K562 (cell line): ENCODE results near the gene TMEM123. TPM values are rescaled to one million over a fixed set of nuclear protein-coding genes. Genes with fewer than 3 reads are reported as not detected.

Experiments used
- FOSL1 ChIP-seq: fragments of 200-800 bp; sonication (Bioruptor generic); conservative IDR thresholded peaks from 2 replicates; pipeline ENCODE4 v1.6.1; 2016; ENCODE audit warnings: missing genetic modification characterization, missing compliant biosample characterization
- GATAD2A ChIP-seq: fragments of 450-650 bp; IDR thresholded peaks from 2 replicates; pipeline ENCODE4 v1.6.1; 2017
- HBP1 ChIP-seq: fragments of 450-650 bp; formaldehyde crosslinking; IDR thresholded peaks from 2 replicates; pipeline ENCODE4 v1.4.0; 2022; ENCODE audit warnings: missing genetic modification characterization
- HES1 ChIP-seq: fragments of 450-650 bp; IDR thresholded peaks from 2 replicates; pipeline ENCODE4 v1.6.1; 2016; ENCODE audit warnings: low read depth, mild to moderate bottlenecking, moderate library complexity
- KDM2B ChIP-seq: fragments of 250-450 bp; sonication (Bioruptor Pico); IDR thresholded peaks from 2 replicates; pipeline ENCODE4 v1.8.0; 2021; ENCODE audit warnings: mild to moderate bottlenecking, moderate library complexity
- KLF1 ChIP-seq: fragments of 450-650 bp; IDR thresholded peaks from 2 replicates; pipeline ENCODE4 v1.6.1; 2016; ENCODE audit warnings: missing genetic modification characterization, missing compliant biosample characterization
- MCM7 ChIP-seq, 2 experiments: fragments of 450-650 bp; IDR thresholded peaks; 2 replicates each; pipeline ENCODE4 v1.6.1; 2016 to 2018
- MTA3 ChIP-seq: fragments of 450-650 bp; formaldehyde crosslinking; IDR thresholded peaks from 2 replicates; pipeline ENCODE4 v1.6.1; 2017; ENCODE audit warnings: mild to moderate bottlenecking, borderline replicate concordance
- MXD1 ChIP-seq: fragments of 250-450 bp; sonication (Bioruptor Pico); IDR thresholded peaks from 2 replicates; pipeline ENCODE4 v1.8.0; 2021; ENCODE audit warnings: borderline replicate concordance, mild to moderate bottlenecking, moderate library complexity; ENCODE audit not compliant: poor library complexity, severe bottlenecking
- NFE2L1 ChIP-seq: fragments of 450-650 bp; IDR thresholded peaks from 2 replicates; pipeline ENCODE4 v1.6.1; 2016; ENCODE audit warnings: missing genetic modification characterization, low read depth, mild to moderate bottlenecking, missing compliant biosample characterization, moderate library complexity, borderline replicate concordance
- RBM34 ChIP-seq: fragments of 200-400 bp; formaldehyde crosslinking; IDR thresholded peaks from 2 replicates; pipeline ENCODE4 v1.6.1; 2018; ENCODE audit warnings: low read length, borderline replicate concordance; ENCODE audit not compliant: insufficient read depth
- TEAD2 ChIP-seq: fragments of 450-650 bp; IDR thresholded peaks from 2 replicates; pipeline ENCODE4 v1.6.1; 2016; ENCODE audit warnings: missing genetic modification characterization, control low read depth, missing compliant biosample characterization
- ZFP1 ChIP-seq: fragments of 450-650 bp; formaldehyde crosslinking; IDR thresholded peaks from 2 replicates; pipeline ENCODE4 v1.4.0; 2020; ENCODE audit warnings: mild to moderate bottlenecking, mixed read lengths
- ZNF280A ChIP-seq: fragments of 450-650 bp; IDR thresholded peaks from 2 replicates; pipeline ENCODE4 v1.6.1; 2018; ENCODE audit warnings: mild to moderate bottlenecking, low read depth; ENCODE audit not compliant: partially characterized antibody
- ZNF436 ChIP-seq: fragments of 250-450, 450-650 bp; sonication (Bioruptor Pico); formaldehyde crosslinking; IDR thresholded peaks from 2 replicates; pipeline ENCODE4 v1.7.0; 2020; ENCODE audit warnings: mild to moderate bottlenecking
- ZNF518B ChIP-seq: fragments of 250-450 bp; sonication (Bioruptor Pico); IDR thresholded peaks from 2 replicates; pipeline ENCODE4 v1.5.0; 2021; ENCODE audit warnings: mild to moderate bottlenecking, moderate library complexity
- polyA plus RNA-seq, 8 experiments: library from polyadenylated mRNA; depleted of rRNA in 4 of 8; stranded (reverse) in 5 of 8; unstranded in 3 of 8; fragments of >200 nt; fragmentation: Nextera tagmentation in 2 of 8; fragmentation: Illumina TruSeq in 1 of 8; extraction: Ambion mirVana in 2 of 8; extraction: Trizol in 1 of 8; gene quantifications; 2 replicates each; pipeline versions ENCODE4 v1.2.1 to v1.2.3, GENCODE V29; 2011 to 2014; ENCODE audit warnings: inconsistent platforms in 1 of 8, missing spikeins in 1 of 8
- total RNA-seq, 7 experiments: library from RNA; depleted of rRNA in 6 of 7; stranded (reverse); fragments of >200 nt in 6 of 7; fragmentation: Illumina TruSeq in 2 of 7; extraction: Trizol in 2 of 7; gene quantifications; 2 replicates each; pipeline versions ENCODE4 v1.2.1 to v1.2.3, GENCODE V29; 2011 to 2021; ENCODE audit warnings: low replicate concordance in 1 of 7

Gene TMEM123
- total and polyA plus RNA-seq, 9 of the 15 experiments (the other 6 are each of a cell fraction or from before 2014, with no cell fraction given) = 19.8 to 344 (median 82.4) TPM

GRCh38 chr11:102382384-102382783 lies 70.2 kb downstream of the TMEM123 start (continued):
- TF ChIP-seq MXD1 (CRISPR knock-in tag) (no peak), ZFP1 (CRISPR knock-in tag) (no peak), TEAD2 (tag) (no peak), ZNF280A (no peak), KDM2B (no peak), HBP1 (CRISPR knock-in tag) (no peak), NFE2L1 (tag) (no peak), ZNF518B (CRISPR knock-in tag) (no peak), FOSL1 (tag) (no peak), HES1 (no peak), GATAD2A (no peak), RBM34 (no peak), MCM7 (IDR thresholded peaks at IDR 0.05) (no peak), MTA3 (no peak), ZNF436 (CRISPR knock-in tag) (no peak), KLF1 (no peak)
